ENCODE results near the gene TKT. TPM values are rescaled to one million over a fixed set of nuclear protein-coding genes. Genes with fewer than 3 reads are reported as not detected.

The TKT gene
- total and polyA plus RNA-seq, 2 donors from 2014 or later, result 182 to 224 TPM

- FAIRE-seq, result no peak
- Histone ChIP-seq H3K27ac (ENCODE audit: low read depth in 2 of 2, low read length in 2 of 2) (no peak overlapping the region), H3K9ac (ENCODE audit: low read length in 3 of 3) (no peak overlapping the region), H3K36me3 (ENCODE audit: control insufficient read depth in 2 of 3, insufficient read depth in 3 of 3, low read length in 3 of 3) (no peaks in the 10 kb centered on the region), H3K4me1 (ENCODE audit: control insufficient read depth in 2 of 3, insufficient read depth in 2 of 3, low read depth in 1 of 3, low read length in 3 of 3) (peaks cover 0 to 16% (median 9%) of the 10 kb centered on the region in 3 donors), H3K9me3 (ENCODE audit: control insufficient read depth in 2 of 3, insufficient read depth in 1 of 3, low read length in 3 of 3) (no peaks in the 10 kb centered on the region), H3K4me3 (ENCODE audit: low read length in 3 of 3) (no peak overlapping the region), H3K27me3 (ENCODE audit: control insufficient read depth, insufficient read depth, low read length) (no peaks in the 10 kb centered on the region)
- DNase-seq, result peak in 1 of 5 donors; percentile 43
- intact Hi-C loops (cut with DNase I), result no loop called here
- no peak for TF ChIP-seq CTCF (IDR thresholded peaks at IDR 0.05; ENCODE audit: borderline replicate concordance, extremely low read depth, insufficient read depth)
These were observed 858 bp upstream of the TKT start for GRCh38 chr3:53256704-53257055.

- H3K27me3 ChIP-seq (ENCODE audit: control insufficient read depth, insufficient read depth, low read length), result no peaks in the 10 kb centered on the region
- intact Hi-C loops (cut with DNase I), result no loop called here
- FAIRE-seq (no peak), DNase-seq (peak in 4 of 5 donors; percentile 43 to 83 (median 60))
- H3K36me3 ChIP-seq (ENCODE audit: control insufficient read depth in 2 of 3, insufficient read depth in 3 of 3, low read length in 3 of 3), result no peaks in the 10 kb centered on the region
- peak overlapping the region; percentile 57 to 84 (median 81) for H3K4me3 ChIP-seq (ENCODE audit: low read length in 3 of 3)
- H3K27ac ChIP-seq (ENCODE audit: low read depth in 2 of 2, low read length in 2 of 2), result peak overlapping the region; percentile 80 to 88
- H3K9ac ChIP-seq (ENCODE audit: low read length in 3 of 3), result peak overlapping the region; percentile 47 to 82 (median 82)
- no peak for TF ChIP-seq CTCF (IDR thresholded peaks at IDR 0.05; ENCODE audit: borderline replicate concordance, extremely low read depth, insufficient read depth)
- H3K4me1 ChIP-seq (ENCODE audit: control insufficient read depth in 2 of 3, insufficient read depth in 2 of 3, low read depth in 1 of 3, low read length in 3 of 3), result peaks cover 0 to 21% (median 9%) of the 10 kb centered on the region in 3 donors
- H3K9me3 ChIP-seq (ENCODE audit: control insufficient read depth in 2 of 3, insufficient read depth in 1 of 3, low read length in 3 of 3), result no peaks in the 10 kb centered on the region
These were observed 423 bp downstream of the TKT start for GRCh38 chr3:53255423-53255774.

- Histone ChIP-seq H3K4me1 (ENCODE audit: control insufficient read depth in 2 of 3, insufficient read depth in 2 of 3, low read depth in 1 of 3, low read length in 3 of 3) (peaks cover 0 to 20% (median 9%) of the 10 kb centered on the region in 3 donors), H3K36me3 (ENCODE audit: control insufficient read depth in 2 of 3, insufficient read depth in 3 of 3, low read length in 3 of 3) (no peaks in the 10 kb centered on the region), H3K27ac (ENCODE audit: low read depth in 2 of 2, low read length in 2 of 2) (peak overlapping the region; percentile 80 to 88), H3K9ac (ENCODE audit: low read length in 3 of 3) (peak overlapping the region; percentile 47 to 82 (median 82)), H3K9me3 (ENCODE audit: control insufficient read depth in 2 of 3, insufficient read depth in 1 of 3, low read length in 3 of 3) (no peaks in the 10 kb centered on the region), H3K4me3 (ENCODE audit: low read length in 3 of 3) (peak overlapping the region; percentile 57 to 84 (median 81)), H3K27me3 (ENCODE audit: control insufficient read depth, insufficient read depth, low read length) (no peaks in the 10 kb centered on the region)
- FAIRE-seq (no peak), DNase-seq (peak; percentile 74 to 91 (median 86))
- no peak for TF ChIP-seq CTCF (IDR thresholded peaks at IDR 0.05; ENCODE audit: borderline replicate concordance, extremely low read depth, insufficient read depth)
- intact Hi-C loops (cut with DNase I), result no loop called here
These were observed 1.1 kb downstream of the TKT start for GRCh38 chr3:53254509-53255422.

All from kidney (tissue), 14 donors.